ENCODE data around the gene CLEC2L. TPM values are rescaled to one million over a fixed set of nuclear protein-coding genes. Genes with fewer than 3 reads are reported as not detected.

Gene CLEC2L
- total RNA-seq, 1 experiment from 2014 or later = not detected

DNA sequence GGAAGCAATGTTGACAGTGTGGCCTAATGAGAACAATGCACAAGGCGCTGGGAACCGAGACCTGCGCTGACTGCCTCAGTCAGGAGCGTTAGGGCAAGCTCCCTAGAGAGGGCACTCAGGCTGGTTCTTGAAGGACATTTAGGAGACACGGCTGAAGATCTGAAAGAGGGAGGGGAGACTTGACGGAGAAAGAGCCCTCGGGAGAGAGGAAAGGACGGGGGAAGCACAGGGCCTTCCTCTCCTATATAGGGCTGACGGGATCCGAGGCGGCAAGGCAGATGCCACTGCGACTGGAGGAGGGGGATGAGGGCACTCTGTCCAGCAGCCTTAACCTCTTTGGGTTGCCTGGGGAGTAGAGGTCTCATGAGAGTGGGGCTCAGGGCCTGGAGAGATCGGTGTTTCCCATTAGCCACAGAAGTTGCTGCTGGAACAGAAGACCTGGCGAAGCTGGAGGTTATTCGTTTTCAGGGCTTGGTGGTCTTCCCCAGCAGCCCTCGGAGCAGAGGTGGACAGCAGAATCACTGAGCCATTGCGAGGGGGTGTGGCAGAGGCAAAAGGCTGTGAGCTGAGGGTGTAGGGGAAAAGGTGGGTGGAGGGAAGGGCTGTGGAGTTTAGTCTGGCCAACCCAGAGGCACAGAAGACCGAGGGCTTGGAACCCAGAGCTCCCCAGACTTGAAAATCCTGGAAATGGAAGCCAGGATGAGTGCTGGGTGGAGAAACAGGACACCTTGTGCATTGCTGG, 36.0 kb downstream of the CLEC2L start:
- ChIA-PET CTCF (no interaction called here), POLR2A (no interaction called here), RAD21 (ENCODE audit: low non-redundant PET in 1 of 2, low total read pairs in 2 of 2, uncharacterized antibody in 2 of 2, unreplicated experiment in 2 of 2) (no interaction called here)
- Histone ChIP-seq H3K36me3 (ENCODE audit: control insufficient read depth in 1 of 2, insufficient read depth in 2 of 2, low read length in 2 of 2) (no peaks in the 10 kb centered on the region), H3K4me3 (replicated peaks in 1 of 2; ENCODE audit: low read depth in 1 of 2, low read length in 2 of 2) (no peak overlapping the region), H2AFZ (ENCODE audit: low read depth, low read length, poor library complexity, severe bottlenecking) (no peak overlapping the region), H3K9me2 (ENCODE audit: insufficient read depth) (no peaks in the 10 kb centered on the region), H3K4me1 (ENCODE audit: control insufficient read depth in 1 of 2, insufficient read depth in 2 of 2, low read length in 2 of 2) (no peaks in the 10 kb centered on the region), H3K4me2 (ENCODE audit: low read length) (no peak overlapping the region), H3K9ac (ENCODE audit: low read length) (no peak overlapping the region), H3K79me2 (ENCODE audit: insufficient read depth, low read length) (no peaks in the 10 kb centered on the region), H4K20me1 (ENCODE audit: insufficient read depth) (no peaks in the 10 kb centered on the region), H3K27ac (ENCODE audit: low read depth, low read length) (no peak overlapping the region), H3K9me3 (ENCODE audit: control insufficient read depth in 1 of 2, insufficient read depth in 1 of 2, low read depth in 1 of 2, low read length in 2 of 2) (no peaks in the 10 kb centered on the region), H3K27me3 (ENCODE audit: insufficient read depth, low read length) (no peaks in the 10 kb centered on the region)
- ATAC-seq (no peak), DNase-seq (ENCODE audit: low read depth, low spot score) (no peak)
- intact Hi-C loops (cut with micrococcal nuclease) = no loop called here
- BruUV-seq (replicated peaks) = no TSS peak
- no peak for TF ChIP-seq ELF1 (IDR thresholded peaks at IDR 0.05; ENCODE audit: borderline replicate concordance, low read depth)
- TF ChIP-seq POLR2AphosphoS5 (IDR thresholded peaks at IDR 0.05; ENCODE audit: low read depth, low read length) = no peak
- no peak for TF ChIP-seq CEBPB (IDR thresholded peaks at IDR 0.05; ENCODE audit: low read depth)
- TF ChIP-seq SP1 (IDR thresholded peaks at IDR 0.05; ENCODE audit: low read depth) = no peak
- TF ChIP-seq, protein P1, sequence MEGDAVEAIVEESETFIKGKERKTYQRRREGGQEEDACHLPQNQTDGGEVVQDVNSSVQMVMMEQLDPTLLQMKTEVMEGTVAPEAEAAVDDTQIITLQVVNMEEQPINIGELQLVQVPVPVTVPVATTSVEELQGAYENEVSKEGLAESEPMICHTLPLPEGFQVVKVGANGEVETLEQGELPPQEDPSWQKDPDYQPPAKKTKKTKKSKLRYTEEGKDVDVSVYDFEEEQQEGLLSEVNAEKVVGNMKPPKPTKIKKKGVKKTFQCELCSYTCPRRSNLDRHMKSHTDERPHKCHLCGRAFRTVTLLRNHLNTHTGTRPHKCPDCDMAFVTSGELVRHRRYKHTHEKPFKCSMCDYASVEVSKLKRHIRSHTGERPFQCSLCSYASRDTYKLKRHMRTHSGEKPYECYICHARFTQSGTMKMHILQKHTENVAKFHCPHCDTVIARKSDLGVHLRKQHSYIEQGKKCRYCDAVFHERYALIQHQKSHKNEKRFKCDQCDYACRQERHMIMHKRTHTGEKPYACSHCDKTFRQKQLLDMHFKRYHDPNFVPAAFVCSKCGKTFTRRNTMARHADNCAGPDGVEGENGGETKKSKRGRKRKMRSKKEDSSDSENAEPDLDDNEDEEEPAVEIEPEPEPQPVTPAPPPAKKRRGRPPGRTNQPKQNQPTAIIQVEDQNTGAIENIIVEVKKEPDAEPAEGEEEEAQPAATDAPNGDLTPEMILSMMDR (IDR thresholded peaks at IDR 0.05 in 2 of 3, conservative IDR thresholded peaks at IDR 0.05 in 1 of 3; ENCODE audit: borderline replicate concordance in 1 of 3, insufficient read depth in 1 of 3, low read depth in 2 of 3, low read length in 2 of 3) = no peak
- no peak for TF ChIP-seq FOSL1 (IDR thresholded peaks at IDR 0.05; ENCODE audit: low read depth)
- no peak for TF ChIP-seq EZH2phosphoT487 (IDR thresholded peaks at IDR 0.05; ENCODE audit: borderline replicate concordance)
- no peak for TF ChIP-seq SRF (IDR thresholded peaks at IDR 0.05; ENCODE audit: low read depth)
- no peak for TF ChIP-seq CBX3 (IDR thresholded peaks at IDR 0.05; ENCODE audit: low read depth)

Data from HCT116 (cell line).